Raji (cell line): ENCODE results near the gene TPPP.

Experiments
- POLR2A ChIP-seq: IDR thresholded peaks from 2 replicates; pipeline ENCODE4 v1.6.1; 2011; ENCODE audit warnings: low read depth, low read length, control low read depth; ENCODE audit not compliant: insufficient read depth

Gene TPPP

DNA sequence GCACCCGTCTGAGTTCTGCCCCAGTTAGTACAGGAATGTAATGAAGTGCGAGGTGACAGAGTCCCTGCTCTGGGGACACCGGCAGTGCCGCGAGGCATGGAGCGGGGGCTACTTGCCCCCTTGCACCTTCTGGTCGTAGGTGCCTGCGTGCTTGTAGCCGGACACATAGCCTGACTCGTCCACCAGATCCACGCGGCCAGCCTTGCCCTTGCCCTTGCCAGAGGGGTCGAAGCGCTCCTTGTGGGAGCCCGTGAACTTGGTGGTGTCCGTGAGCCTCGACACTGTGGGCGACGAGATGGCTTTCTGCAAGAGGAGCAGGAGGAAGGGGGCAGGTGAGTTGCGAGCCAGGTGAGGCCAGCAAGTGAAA lies 28.2 kb downstream of the TPPP start:
- no peak for TF ChIP-seq POLR2A

- no peak for TF ChIP-seq POLR2A
These were observed 28.7 kb downstream of the TPPP start for GRCh38 chr5:664343-664993.

DNA sequence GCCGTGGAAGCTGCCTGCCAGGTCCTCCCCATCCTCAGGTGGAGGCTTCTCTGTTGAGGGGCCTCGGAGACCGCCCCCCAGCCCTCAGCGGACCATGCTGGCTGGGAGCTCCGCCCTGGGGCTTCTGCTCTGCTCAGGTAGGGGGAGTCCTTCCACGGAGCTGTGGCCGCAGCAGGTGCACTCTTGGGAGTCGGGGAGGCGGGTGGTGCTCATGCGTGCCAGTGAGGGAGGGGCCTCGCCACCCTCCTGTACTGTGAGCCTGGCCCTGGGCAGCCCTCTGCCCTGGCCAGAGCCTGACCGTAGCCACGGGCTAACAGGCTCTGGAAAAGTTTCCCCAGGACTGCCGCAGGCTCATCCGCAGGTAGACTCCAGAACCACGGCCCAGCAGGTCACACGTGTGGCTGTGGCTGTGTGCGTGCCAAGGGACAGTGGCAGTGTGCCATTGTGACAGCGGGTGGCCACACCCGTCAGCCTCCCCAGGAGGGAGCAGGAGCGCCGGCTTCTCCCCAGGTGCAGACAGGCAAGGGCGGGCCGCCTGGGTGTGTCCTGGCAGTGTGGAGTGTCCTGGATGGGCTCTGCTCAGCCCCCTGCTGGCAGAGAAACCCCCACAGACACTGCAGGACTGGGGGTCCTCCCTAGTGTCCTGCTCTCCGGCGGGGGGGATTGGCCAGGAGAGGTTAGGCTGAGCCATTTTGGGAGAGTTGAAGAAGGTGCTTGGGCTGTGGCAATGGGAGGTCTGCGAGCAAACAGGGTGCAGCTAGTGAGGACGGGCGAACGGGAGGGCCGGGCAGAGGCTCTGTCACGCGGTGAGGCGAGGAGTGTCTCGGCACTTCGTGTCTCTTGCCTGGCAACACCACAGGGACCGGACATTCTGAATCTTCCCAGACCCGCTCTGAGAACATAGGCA lies 29.5 kb downstream of the TPPP start:
- no peak for TF ChIP-seq POLR2A

GRCh38 chr5:662751-663435 lies 30.3 kb downstream of the TPPP start:
- TF ChIP-seq POLR2A: no peak

- no peak for TF ChIP-seq POLR2A
These were observed 31.0 kb downstream of the TPPP start for GRCh38 chr5:661891-662750.

- TF ChIP-seq POLR2A: no peak
These were observed 32.6 kb downstream of the TPPP start for GRCh38 chr5:660491-661030.

GRCh38 chr5:659496-660263 lies 33.5 kb downstream of the TPPP start:
- TF ChIP-seq POLR2A: no peak

GRCh38 chr5:658103-658502 lies 35.0 kb downstream of the TPPP start:
- TF ChIP-seq POLR2A: no peak

GRCh38 chr5:657570-657969 lies 35.6 kb downstream of the TPPP start:
- TF ChIP-seq POLR2A: no peak

DNA sequence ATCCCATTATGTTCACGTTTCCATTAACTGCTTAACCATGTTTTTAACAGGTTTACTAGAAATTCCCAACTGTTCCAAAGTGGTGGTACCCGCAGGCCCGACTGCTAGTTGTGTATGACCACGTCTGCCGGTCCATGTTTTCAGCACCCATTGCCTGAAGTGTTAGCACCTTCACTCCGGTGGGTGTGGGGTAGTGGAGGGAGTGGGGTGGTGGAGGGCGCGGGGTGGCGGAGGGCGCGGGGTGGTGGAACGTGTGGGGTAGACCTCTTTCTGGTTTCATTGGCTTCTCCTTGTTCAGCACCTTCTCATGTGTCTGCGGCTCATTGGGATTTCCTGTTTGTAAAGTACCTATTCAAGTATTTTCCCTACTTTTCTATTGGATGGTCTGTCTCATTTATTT lies 37.7 kb downstream of the TPPP start:
- TF ChIP-seq POLR2A: no peak

DNA sequence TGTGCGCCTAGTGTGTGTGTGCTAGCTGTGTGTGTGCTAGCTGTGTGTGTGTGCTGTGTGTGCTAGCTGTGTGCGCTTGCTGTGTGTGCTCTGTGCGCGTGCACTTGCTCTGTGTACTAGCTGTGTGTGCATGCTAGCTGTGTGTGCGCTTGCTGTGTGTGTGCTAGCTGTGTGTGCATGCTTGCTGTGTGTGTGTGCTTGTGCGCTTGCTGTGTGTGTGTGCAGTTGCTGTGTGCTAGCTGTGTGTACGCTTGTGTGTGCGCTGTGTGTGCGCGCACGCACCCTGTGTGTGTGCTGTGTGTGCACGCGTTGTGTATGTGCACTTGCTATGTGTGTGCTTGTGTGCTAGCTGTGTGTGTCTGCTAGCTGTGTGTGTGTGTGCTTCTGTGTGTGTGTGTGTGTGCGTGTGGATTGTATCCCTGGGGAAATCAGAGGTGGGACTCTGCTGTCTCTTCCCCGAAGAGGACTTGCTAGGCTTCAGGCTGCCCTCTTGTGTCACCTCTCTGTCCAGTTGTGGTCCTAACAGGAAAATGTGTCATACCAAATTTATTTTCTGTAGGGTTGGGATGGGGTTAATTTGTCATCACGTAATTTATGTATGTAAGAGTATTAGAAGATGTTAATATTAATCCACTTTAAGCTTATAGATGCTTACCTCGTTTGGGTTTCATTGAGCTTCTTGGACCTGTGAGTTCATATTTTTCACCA lies 38.9 kb downstream of the TPPP start:
- TF ChIP-seq POLR2A: no peak

GRCh38 chr5:652773-653350 lies 40.3 kb downstream of the TPPP start:
- TF ChIP-seq POLR2A: no peak

GRCh38 chr5:652023-652515 lies 41.1 kb downstream of the TPPP start:
- TF ChIP-seq POLR2A: no peak
